Measurements from ENCODE around the gene DOCK2.
A peak's percentile ranks its signal among the peaks of the same experiment; 100 is the strongest.

The DOCK2 gene

DNA sequence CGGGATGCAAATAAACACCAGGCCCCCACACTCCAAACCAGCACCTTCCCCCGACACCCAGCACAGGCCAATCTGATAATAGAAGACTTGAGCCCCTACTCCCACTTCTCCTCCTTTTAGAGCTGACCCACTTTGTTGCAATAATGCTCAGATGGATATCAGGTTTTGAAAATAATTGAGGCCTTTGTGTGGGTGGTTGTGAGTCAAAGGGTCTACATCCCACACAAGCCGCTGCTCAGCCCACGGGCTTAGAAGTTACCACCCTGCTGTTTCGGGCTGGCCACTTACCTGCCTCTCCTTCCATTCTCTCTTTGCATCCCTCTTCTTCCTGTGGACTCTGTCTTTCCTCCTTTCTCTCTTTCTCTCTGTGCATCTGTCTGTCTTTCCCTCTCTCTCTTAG is 432.4 kb downstream of the DOCK2 start:
- Mint-ChIP-seq H3K4me3 (no peak overlapping the region), H3K36me3 (ENCODE audit: low read depth) (no peaks in the 10 kb centered on the region), H3K4me1 (peaks cover 11% of the 10 kb centered on the region), H3K27me3 (ENCODE audit: low read depth, poor library complexity) (peaks cover 27% of the 10 kb centered on the region), H3K27ac (no peak overlapping the region), H3K9me3 (no peaks in the 10 kb centered on the region)
- TF ChIP-seq, protein P1, sequence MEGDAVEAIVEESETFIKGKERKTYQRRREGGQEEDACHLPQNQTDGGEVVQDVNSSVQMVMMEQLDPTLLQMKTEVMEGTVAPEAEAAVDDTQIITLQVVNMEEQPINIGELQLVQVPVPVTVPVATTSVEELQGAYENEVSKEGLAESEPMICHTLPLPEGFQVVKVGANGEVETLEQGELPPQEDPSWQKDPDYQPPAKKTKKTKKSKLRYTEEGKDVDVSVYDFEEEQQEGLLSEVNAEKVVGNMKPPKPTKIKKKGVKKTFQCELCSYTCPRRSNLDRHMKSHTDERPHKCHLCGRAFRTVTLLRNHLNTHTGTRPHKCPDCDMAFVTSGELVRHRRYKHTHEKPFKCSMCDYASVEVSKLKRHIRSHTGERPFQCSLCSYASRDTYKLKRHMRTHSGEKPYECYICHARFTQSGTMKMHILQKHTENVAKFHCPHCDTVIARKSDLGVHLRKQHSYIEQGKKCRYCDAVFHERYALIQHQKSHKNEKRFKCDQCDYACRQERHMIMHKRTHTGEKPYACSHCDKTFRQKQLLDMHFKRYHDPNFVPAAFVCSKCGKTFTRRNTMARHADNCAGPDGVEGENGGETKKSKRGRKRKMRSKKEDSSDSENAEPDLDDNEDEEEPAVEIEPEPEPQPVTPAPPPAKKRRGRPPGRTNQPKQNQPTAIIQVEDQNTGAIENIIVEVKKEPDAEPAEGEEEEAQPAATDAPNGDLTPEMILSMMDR (IDR thresholded peaks at IDR 0.05): no peak
- no peak for DNase-seq

DNA sequence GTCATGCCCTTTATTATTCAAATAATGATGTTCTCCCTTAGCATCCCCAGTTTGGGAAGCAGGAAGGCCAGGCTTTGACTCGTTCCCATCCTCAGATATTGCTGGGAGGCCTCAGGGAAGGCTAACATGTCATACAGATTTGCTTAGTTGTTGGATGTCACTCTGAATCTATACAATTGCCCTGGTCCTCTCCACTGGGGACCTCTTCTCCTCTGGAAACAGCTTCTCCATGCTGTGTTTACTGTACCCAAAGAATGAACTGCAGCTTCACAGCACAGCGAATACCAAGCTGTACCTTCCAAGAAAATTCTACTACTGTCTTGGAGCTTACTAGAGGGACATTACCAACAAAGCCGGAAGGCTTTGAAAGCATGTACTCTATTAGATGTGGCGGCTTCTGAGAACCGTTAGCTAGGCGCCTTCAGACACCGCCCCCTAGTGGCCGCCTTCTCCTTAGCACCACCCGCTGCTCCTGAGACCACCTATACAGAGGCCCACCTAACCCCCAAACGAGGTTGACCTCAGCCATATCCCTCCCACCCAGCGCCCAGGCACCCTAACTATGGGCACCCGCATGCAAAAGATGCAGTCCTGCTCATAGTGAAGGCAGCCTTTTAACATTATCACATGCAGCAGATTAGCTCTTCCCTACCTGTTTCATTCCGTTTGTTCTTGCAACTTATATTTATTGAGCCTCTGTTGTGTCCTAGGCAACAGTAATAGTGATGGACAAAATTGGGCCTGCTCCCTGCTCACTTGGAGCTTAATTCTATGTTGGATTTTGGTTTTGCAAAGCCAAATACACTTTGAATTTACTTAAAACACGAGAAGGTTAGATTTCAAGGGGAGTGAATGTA is 433.7 kb downstream of the DOCK2 start:
- TF ChIP-seq, protein P1 (IDR thresholded peaks at IDR 0.05): peak; percentile 94
- peak; percentile 87 for DNase-seq
- peaks cover 11% of the 10 kb centered on the region for H3K4me1 Mint-ChIP-seq
- no peaks in the 10 kb centered on the region for H3K36me3 Mint-ChIP-seq (ENCODE audit: low read depth)
- no peak overlapping the region for H3K27ac Mint-ChIP-seq
- H3K9me3 Mint-ChIP-seq: no peaks in the 10 kb centered on the region
- no peak overlapping the region for H3K4me3 Mint-ChIP-seq
- peaks cover 28% of the 10 kb centered on the region for H3K27me3 Mint-ChIP-seq (ENCODE audit: low read depth, poor library complexity)

DNA sequence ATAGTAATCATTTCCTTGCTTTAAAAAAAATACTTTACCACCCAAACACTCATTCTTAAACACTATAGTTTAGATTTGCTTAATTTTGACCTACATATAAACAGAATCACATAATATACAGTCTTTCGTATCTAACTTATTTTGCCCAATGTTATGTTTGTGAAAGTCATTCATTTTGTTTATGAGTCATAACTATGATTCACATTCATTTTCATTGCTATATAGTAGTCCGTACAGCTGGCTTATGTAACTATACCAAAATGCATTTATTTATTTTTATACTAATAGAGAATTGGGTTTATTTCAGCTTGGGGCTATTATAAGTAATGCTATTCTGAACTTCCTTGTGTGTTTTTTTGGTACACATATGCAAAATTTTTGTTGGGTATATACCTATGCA is 434.7 kb downstream of the DOCK2 start:
- H3K9me3 Mint-ChIP-seq: no peaks in the 10 kb centered on the region
- DNase-seq: no peak
- H3K4me3 Mint-ChIP-seq: no peak overlapping the region
- H3K27me3 Mint-ChIP-seq (ENCODE audit: low read depth, poor library complexity): peaks cover 28% of the 10 kb centered on the region
- TF ChIP-seq, protein P1 (IDR thresholded peaks at IDR 0.05): no peak
- H3K36me3 Mint-ChIP-seq (ENCODE audit: low read depth): no peaks in the 10 kb centered on the region
- no peak overlapping the region for H3K27ac Mint-ChIP-seq
- peaks cover 10% of the 10 kb centered on the region for H3K4me1 Mint-ChIP-seq

DNA sequence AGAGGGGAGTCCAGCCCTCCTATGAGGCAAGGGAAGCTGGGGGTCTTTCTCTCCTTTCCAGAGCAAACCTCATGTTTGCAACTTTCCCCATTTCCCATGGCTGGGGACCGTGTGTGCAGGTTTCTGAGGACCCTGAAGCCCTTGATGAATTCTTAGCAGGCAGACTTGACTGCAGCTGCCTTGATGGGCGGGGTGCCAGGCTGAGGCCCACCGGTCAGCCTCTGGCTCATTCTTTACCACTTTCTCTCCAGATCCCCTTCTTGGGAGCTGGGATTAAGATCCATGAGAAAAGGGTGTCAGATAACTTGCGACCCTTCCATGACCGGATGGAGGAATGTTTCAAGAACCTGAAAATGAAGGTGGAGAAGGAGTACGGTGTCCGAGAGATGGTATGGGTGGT is 438.6 kb downstream of the DOCK2 start:
- Mint-ChIP-seq H3K4me1 (no peaks in the 10 kb centered on the region), H3K27ac (no peak overlapping the region), H3K9me3 (no peaks in the 10 kb centered on the region), H3K4me3 (no peak overlapping the region), H3K36me3 (ENCODE audit: low read depth) (no peaks in the 10 kb centered on the region), H3K27me3 (ENCODE audit: low read depth, poor library complexity) (peaks cover 34% of the 10 kb centered on the region)
- no peak for DNase-seq
- TF ChIP-seq, protein P1 (IDR thresholded peaks at IDR 0.05): no peak

DNA sequence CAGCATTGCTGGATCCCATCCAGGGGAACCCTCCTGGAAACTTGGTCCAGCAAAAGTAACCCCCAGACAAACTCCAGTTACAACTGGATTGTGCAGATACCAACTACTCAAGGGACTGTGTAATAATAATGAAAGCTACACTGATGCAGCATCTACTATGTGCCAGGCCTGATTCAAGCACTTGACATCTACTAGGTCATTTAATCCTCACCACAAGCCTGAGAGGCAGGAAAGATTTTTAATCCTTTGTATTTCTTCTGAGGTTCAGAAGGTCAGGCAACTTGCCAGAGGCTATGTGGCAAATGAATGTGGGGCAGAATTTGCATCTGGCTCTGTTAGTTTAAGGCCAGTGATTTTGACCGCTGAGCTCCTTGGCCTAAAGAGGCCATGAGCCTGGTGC is 439.1 kb downstream of the DOCK2 start:
- H3K27me3 Mint-ChIP-seq (ENCODE audit: low read depth, poor library complexity): peaks cover 35% of the 10 kb centered on the region
- no peaks in the 10 kb centered on the region for H3K9me3 Mint-ChIP-seq
- H3K4me3 Mint-ChIP-seq: no peak overlapping the region
- DNase-seq: no peak
- H3K27ac Mint-ChIP-seq: no peak overlapping the region
- no peaks in the 10 kb centered on the region for H3K36me3 Mint-ChIP-seq (ENCODE audit: low read depth)
- H3K4me1 Mint-ChIP-seq: no peaks in the 10 kb centered on the region
- TF ChIP-seq, protein P1 (IDR thresholded peaks at IDR 0.05): no peak

DNA sequence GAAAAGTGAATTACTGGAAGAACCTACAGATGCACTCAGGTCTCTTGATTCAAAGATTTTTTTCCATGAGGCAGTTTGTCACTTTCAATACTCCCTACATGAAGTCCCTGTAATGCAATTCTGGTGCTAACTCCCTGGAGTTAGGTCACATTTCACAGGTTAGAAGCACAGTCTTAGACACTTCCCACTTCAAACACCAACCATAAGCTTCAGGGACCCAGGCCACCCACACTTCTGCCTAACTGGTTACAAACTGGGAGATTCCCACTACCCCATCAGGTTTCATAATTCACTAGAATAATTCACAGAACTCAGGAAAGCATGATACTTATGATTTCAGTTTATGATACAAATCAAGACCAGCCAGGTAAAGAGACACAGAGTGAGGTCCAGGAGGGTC is 439.7 kb downstream of the DOCK2 start:
- Mint-ChIP-seq H3K27me3 (ENCODE audit: low read depth, poor library complexity) (peaks cover 35% of the 10 kb centered on the region), H3K9me3 (no peaks in the 10 kb centered on the region), H3K4me3 (no peak overlapping the region), H3K36me3 (ENCODE audit: low read depth) (no peaks in the 10 kb centered on the region), H3K4me1 (no peaks in the 10 kb centered on the region), H3K27ac (no peak overlapping the region)
- DNase-seq: no peak
- TF ChIP-seq, protein P1 (IDR thresholded peaks at IDR 0.05): no peak

All from nephron progenitor cell (in vitro differentiated cells).